Testis (tissue), 2 donors: ENCODE measurements around the gene MPO.

ENCODE experiments used
- CTCF ChIP-seq, 3 experiments: fragments of 450-650 bp in 2 of 3; fragments of 200-600 bp in 1 of 3; sonication (generic) in 1 of 3; IDR thresholded peaks; one replicate each; pipeline ENCODE4 v1.5.1; 2016 to 2019; ENCODE audit warnings: antibody characterized with exemption in 3 of 3, mild to moderate bottlenecking in 2 of 3, moderate library complexity in 1 of 3
- POLR2A ChIP-seq: fragments of 450-650 bp; IDR thresholded peaks from one replicate; pipeline ENCODE4 v1.6.1; 2017; ENCODE audit warnings: antibody characterized with exemption, mild to moderate bottlenecking, moderate library complexity

GRCh38 chr17:58329810-58330537 is 49.2 kb upstream of the MPO start:
- TF ChIP-seq CTCF (IDR thresholded peaks at IDR 0.05) (no peak), POLR2A (no peak)
